Stimulated activated CD8-positive, alpha-beta memory T cell treated with anti-CD3 and anti-CD28 coated beads, Interleukin-2, amount 100 ng/mL, for 48 hours (primary cell): ENCODE measurements around the gene RFC1.
"Not testable (repeated sequence)": the region's sequence is repeated elsewhere in the genome, so short reads cannot be mapped to it uniquely, and the experiment has no call there.

Experiments
- DNase-seq, 2 donors: peaks; one replicate each; pipeline ENCODE4 v3.0.0-alpha.2; 2020; ENCODE audit warnings: low read depth in 2 of 2

RFC1 gene

GRCh38 chr4:39305912-39306677, 60.1 kb downstream of the RFC1 start:
- no peak for DNase-seq

- DNase-seq: no peak
Observed at GRCh38 chr4:39304651-39305050, 61.5 kb downstream of the RFC1 start.

GRCh38 chr4:39303871-39304270, 62.3 kb downstream of the RFC1 start:
- DNase-seq: no peak

- DNase-seq: no peak
Observed at GRCh38 chr4:39302901-39303300, 63.3 kb downstream of the RFC1 start.

- no peak for DNase-seq
Observed at GRCh38 chr4:39295784-39296183, 70.4 kb downstream of the RFC1 start.

DNA sequence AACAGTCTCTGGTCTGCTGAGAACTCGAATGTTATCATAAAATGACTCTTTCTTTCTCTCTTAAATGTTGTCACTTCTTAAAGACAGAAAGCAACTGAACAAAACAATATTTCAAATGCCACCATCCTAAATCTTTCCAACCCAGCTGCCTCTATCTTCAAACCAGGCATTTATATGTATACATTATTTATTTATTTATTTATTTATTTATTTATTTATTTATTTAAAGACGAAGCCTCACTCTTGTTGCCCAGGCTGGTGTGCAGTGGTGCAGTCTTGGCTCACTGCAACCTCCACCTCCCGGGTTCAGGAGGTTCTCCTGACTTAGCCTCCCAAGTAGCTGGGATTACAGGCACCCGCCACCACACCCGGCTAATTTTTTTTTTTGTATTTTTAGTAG, 73.7 kb downstream of the RFC1 start:
- not testable (repeated sequence) for DNase-seq

GRCh38 chr4:39291686-39292085, 74.5 kb downstream of the RFC1 start:
- no peak for DNase-seq

- no peak for DNase-seq
Observed at GRCh38 chr4:39287223-39287622, 78.9 kb downstream of the RFC1 start.

DNA sequence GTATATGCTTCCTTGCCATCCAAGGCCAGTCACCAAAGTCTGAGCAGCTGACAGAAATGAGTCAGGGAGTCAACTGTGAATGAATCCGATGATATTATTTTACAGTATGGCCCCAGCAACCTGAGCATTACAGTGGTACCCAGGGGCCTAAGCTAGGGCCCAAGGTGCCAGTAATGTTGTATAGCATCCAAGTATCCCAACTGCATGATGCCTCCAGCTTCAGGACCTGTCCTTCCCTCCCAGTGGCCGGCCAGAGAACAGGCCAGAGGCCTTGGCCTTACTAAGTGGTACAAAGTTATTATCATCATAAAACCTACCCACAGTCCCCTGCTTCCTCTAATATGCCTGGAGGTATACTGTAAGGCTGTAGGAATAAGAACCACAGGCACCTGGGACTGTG, 79.9 kb downstream of the RFC1 start:
- DNase-seq: no peak

DNA sequence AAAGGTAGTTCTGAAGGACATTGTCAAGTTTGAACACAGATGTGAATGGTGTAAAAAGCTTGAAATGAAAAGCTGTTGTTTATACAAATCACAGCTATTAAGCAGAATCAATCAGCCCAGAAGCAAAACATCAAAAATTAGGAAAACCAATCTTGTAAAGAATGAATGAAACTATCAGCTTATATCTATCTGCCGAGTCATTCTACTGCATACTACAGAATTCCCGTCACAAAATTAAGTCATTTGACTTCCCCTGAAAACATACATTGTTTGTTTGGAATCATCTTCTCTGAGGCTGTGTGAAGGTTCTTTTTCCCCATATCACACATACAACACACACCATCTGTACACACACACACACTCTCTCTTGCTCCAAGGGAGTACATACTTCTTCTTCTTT, 80.3 kb downstream of the RFC1 start:
- DNase-seq: no peak

GRCh38 chr4:39285111-39285795, 80.9 kb downstream of the RFC1 start:
- DNase-seq: no peak

- no peak for DNase-seq
Observed at GRCh38 chr4:39280770-39281169, 85.4 kb downstream of the RFC1 start.

DNA sequence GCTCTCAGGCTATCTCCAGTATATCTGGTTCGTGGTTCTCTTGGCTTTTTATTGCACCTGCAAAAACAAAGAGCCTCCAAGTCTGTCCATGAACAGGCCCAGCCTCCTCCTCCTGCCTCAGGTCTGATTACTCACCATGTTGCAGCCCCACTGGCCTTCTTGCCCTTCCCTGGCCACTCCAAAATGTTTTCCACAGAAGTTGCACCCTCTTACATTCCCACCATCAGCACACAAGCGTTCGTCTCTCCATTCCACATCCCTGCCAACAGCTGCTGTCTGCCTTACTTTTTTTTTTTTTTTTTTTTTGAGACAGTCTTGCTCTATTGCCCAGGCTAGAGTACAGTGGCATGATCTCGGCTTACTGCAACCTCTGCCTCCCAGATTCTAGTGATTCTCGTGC, 86.7 kb downstream of the RFC1 start:
- DNase-seq: no peak

DNA sequence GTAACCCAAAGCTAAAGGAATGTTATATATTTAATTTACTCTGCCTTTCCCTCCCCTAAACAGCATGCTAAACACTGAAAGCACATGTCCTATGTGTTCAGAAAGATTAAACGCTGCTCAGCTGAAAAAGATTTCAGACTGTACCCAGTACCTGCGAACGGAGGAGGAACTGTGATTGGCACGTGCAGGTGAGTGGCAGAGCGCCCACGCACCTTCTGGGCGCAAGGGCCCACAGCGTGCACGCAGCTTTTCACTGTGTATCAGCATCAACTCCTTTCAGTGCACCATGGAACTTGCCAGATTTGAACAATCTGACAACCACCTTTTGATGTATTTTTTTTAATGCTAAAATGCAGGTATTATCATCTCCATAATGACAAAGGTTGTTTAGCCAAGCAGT, 87.7 kb downstream of the RFC1 start:
- no peak for DNase-seq

DNA sequence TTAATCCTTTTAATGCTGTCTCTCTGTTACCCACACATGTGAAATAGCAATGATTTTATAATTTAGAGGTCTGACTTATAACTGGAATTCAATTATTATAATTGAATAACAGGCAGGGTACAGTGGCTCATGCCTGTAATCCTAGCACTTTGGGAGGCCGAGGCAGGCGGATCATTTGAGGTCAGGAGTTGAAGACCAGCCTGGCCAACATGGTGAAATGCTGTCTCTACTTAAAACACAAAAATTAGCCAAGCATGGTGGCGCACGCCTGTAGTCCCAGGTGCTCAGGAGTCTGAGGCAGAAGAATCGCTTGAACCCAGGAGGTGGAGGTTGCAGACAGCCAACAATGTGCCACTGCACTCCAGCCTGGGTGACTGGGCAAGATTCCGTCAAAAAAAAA, 88.5 kb downstream of the RFC1 start:
- DNase-seq: not testable (repeated sequence)

DNA sequence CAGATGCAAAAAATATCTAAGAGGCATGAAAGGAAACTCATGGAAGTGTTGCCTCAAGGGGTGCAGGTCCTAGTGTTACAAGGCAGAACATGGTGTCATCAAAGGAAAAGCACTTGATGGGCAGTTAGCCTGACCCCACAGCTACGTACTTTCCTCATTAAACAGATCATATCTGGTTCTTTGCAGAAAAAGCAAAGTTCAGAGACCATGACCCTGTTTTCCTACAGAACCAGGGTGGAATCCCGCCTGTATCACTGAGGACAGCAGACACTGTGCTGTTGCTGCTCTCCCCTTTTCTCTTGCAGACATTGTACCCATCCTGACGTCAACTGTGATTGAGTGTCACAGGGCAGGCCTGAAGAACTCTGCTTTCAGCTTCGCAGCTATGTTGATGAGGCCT, 91.7 kb downstream of the RFC1 start:
- no peak for DNase-seq

GRCh38 chr4:39263895-39264294, 102.3 kb downstream of the RFC1 start:
- no peak for DNase-seq

- DNase-seq: no peak
Observed at GRCh38 chr4:39259571-39260330, 106.4 kb downstream of the RFC1 start.

DNA sequence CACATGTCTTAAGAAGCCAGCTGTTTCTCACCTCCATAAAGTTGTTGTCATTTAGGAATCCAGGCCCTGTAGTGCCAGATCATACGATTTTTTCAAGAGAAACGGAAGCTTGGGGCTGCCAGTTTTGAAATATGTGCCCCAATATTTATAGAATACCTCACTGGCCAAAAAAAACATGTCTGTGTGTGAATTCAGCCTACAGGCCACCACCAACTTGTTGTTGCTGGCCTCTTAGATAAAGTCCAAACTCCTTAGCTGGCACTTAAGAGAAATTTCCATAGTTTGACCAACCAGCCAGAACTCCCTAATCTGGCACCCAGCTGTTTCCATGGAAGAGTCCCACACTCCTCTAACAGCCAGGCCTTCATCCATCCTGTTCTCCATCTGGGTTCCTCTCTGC, 109.7 kb downstream of the RFC1 start:
- DNase-seq: no peak

- DNase-seq: no peak
Observed at GRCh38 chr4:39255871-39256270, 110.3 kb downstream of the RFC1 start.

DNA sequence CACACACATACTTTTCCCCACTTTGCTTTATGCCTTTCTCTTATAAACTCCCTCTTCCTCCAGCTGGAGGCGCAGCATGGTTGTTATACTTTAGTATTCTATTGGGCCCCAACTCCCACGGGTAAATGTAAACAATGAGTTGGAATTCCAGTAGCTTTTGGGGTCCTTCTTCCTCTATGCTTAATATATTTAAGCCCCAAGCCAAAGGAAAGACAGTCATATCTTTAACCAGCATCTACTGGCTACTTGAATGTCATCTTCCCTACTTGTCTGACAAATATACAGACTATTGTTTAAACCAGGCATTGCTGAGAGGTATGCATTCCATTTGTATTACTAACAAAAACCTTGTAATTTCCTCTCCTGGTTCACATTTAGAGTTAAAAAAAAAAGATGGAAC, 110.9 kb downstream of the RFC1 start:
- DNase-seq: no peak

GRCh38 chr4:39243462-39243861, 122.7 kb downstream of the RFC1 start:
- no peak for DNase-seq
